GM18498 (cell line): ENCODE results near the gene LCE7A.

ENCODE experiments used
- ATAC-seq: cut with Tn5 transposase; IDR thresholded peaks from one replicate; pipeline ENCODE4 v1.9.1; 2021; ENCODE audit warnings: mild to moderate bottlenecking, moderate library complexity; ENCODE audit not compliant: unreplicated experiment

Gene LCE7A

GRCh38 chr1:152879559-152880198 is 19.9 kb downstream of the LCE7A start:
- no peak for ATAC-seq

DNA sequence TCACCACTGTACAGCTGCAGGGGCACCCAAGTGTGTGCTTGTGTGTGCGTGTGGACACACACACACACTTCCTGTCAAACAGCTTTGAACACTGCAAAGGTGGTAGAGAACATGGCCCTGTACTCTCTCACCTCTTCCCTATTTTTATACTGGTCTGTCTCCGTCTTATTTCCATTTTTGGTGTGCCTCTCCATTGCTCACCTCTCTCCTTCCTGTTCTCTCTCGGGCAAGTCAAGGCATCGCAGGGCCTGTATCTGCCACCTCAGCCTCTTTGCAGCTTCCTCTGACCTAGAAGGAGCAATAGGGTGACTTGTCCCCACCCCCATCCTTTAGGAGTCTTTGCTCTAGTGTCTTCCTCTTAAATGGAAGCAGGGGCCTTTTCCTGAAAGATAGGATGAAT is 20.5 kb downstream of the LCE7A start:
- no peak for ATAC-seq

GRCh38 chr1:152880907-152881306 is 21.1 kb downstream of the LCE7A start:
- ATAC-seq: peak; percentile 62

GRCh38 chr1:152884085-152884484 is 24.3 kb downstream of the LCE7A start:
- ATAC-seq: no peak

- no peak for ATAC-seq
Observed at GRCh38 chr1:152884506-152884905, 24.7 kb downstream of the LCE7A start.

- ATAC-seq: no peak
Observed at GRCh38 chr1:152884966-152885624, 25.3 kb downstream of the LCE7A start.

- ATAC-seq: no peak
Observed at GRCh38 chr1:152886085-152886484, 26.3 kb downstream of the LCE7A start.

- no peak for ATAC-seq
Observed at GRCh38 chr1:152886758-152887409, 27.1 kb downstream of the LCE7A start.

DNA sequence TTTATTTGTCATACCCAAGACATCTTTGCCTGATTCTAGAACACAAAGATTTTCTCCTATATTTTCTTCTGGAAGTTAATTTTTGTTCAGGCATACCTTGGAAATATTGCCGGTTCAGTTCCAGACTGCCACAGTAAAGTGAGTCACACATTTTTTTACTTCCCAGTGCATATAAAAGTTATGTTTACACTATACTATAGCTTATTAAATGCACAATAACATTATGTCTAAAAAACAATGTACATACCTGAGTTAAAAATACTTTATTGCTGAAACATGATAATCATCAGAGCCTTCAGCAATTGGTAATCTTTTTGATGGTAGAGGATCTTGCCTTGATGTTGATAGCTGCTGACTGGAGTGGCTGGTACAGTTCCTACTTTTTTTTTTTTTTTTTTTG is 28.3 kb downstream of the LCE7A start:
- ATAC-seq: no peak

GRCh38 chr1:152899027-152899426 is 39.2 kb downstream of the LCE7A start:
- ATAC-seq: no peak

DNA sequence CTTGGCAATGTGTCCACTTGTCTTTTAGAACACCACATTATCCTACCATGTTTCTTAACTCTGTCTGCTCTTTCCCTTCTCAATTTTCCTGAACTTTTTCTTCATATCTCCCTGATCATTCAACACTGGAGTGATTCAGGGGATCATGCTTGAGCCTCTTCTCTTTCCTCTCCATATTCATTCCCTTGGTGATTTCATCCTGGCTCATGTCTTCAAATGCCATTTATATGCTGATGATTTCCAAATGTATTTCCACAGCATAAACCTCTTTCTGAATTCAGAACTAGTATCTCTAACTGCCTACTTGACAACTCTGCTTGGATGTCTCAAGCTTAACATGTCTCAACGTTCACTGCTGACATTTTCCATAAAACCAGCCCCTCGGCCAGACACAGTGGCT is 40.1 kb downstream of the LCE7A start:
- ATAC-seq: no peak

DNA sequence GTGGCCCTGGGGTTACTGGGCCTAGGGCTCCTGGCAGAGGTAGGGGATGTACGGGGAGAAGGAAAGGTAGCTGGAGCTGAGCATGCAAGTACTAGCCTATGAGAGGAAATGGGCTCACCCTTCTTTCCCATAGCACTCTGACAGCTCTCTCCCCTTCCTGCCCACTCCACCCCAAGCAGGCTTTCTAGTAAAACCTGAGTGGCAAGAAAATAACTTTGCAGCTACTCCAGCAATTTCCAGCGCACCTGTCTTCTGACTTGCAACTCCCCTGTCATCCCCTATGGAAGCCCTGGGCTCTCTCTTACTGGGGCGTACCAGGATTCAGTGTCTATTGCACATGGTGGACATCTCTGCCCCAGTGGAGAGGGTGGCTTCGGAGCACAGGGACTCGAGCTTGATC is 41.8 kb downstream of the LCE7A start:
- ATAC-seq: no peak

DNA sequence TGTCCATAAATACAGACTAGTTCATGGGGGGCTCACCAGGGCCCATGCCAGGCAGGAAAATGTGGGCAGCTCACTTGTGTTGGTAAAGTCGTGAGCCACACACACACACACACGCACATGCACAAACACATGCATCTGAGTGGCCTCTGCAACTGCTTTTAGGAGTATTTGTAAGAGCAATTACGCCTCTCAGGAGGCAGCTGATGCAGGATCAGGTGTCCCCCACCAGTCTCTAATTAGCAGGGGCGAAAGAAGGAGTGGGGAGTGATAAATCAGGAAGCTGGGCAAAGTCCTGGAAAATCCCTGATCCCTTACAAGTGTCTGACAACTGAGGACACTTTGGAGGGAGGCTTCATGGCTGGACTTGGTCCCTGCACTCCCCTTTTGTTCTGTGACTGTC is 42.8 kb downstream of the LCE7A start:
- ATAC-seq: no peak

DNA sequence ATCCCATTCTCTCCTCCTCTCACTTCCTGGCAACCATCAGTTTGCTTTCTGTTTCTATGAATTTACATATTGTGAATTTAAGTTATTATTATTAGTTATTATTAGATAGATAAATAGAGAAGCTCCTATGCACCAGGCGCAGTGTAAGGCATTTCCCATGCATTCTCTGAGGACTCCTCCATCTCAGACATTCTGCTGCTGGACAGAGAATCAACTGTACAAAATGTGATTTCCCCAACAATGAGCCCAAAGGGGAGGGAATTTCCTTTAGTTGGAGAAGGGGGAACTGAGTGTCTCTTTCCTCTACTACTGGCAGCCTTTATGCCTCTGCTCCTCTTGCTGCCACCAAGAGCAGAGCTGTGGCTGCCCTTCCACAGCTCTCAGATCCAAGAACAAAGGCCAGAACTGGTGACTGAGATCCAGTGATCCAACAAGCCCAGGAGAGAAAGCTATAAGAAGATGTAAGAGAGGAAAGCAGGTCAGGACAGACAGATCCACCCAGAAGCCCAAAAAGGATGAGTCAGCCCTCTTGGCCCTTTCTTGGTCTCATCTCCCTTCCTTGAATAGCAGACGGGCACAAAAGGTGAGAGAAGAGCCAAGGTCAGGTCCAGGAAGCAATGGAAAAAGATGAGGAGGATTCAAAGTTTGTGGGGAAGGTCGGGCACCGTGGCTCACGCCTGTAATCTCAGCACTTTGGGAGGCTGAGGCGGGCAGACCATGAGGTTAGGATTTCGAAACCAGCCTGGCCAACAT is 45.1 kb downstream of the LCE7A start:
- ATAC-seq: no peak

GRCh38 chr1:152906023-152906565 is 46.3 kb downstream of the LCE7A start:
- ATAC-seq: no peak

GRCh38 chr1:152907686-152908601 is 48.1 kb downstream of the LCE7A start, which contains the start of gene IVL:
Gene IVL, plus strand, starts transcription at chr1:152908546. Its CDS starts 1,252 bp downstream, at chr1:152909798.
- no peak for ATAC-seq

DNA sequence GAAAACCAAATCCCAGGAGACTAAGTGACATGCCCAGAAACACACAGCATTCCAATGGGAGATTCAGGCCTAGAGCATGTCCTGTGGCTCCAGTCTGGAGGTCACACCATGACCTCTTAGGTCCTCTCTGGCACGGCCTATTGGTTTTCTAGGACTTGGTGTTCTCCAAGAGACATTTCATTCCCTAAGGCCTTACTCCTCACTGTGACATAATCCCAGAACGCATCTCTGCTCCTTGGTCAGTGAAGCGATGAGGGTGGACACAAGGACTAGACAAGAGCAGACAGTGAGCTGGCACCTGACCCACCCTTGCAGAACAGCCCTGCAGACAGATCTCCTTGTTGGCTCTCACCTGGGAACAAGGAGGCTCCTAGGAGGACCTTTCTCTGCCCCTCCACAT is 49.4 kb downstream of the LCE7A start:
- ATAC-seq: no peak
